Panc1 (cell line): ENCODE data around the gene WBP1L.
"Not testable (repeated sequence)": the region's sequence is repeated elsewhere in the genome, so short reads cannot be mapped to it uniquely, and the experiment has no call there.

ENCODE experiments used
- CTCF ChIP-seq: fragments of 450-650 bp; IDR thresholded peaks from 2 replicates; pipeline ENCODE4 v1.5.1; 2017; ENCODE audit warnings: mild to moderate bottlenecking
- POLR2AphosphoS5 ChIP-seq: IDR thresholded peaks from 2 replicates; pipeline ENCODE4 v1.6.1; 2012; ENCODE audit warnings: mild to moderate bottlenecking, low read depth, low read length, moderate library complexity
- TCF7L2 ChIP-seq: IDR thresholded peaks from 2 replicates; pipeline ENCODE4 v1.6.1; 2011; ENCODE audit warnings: mild to moderate bottlenecking, low read depth, low read length, inconsistent platforms

DNA sequence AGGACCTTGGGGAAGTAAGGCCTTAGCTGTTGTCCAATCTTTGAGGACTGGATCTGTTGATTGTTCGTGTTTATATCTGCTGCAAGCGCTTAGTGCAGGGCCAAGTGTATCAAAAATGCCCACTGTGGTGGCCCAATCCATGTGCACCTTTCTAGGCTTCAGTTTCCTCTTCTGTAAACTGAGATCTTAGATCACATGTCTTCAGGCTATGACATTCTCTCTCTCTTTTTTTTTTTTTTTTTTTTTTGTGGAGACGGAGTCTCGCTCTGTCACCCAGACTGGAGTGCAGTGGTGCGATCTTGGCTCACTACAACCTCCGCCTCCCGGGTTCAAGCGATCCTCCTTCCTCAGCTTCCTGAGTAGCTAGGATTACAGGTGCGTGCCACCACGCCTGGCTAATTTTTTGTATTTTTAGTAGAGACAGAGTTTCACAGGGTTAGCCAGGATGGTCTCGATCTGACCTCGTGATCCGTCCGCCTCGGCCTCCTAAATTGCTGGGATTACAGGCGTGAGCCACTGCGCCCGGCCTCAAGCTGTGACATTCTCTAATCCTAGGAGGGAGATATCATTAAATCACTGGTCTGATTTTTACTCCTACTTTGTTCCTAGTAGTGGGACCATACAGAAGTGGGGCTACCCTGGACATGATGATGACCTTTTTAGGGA, 26.7 kb upstream of the WBP1L start:
- not testable (repeated sequence) for TF ChIP-seq CTCF, TCF7L2, POLR2AphosphoS5
